Left lung (tissue), 10 donors: ENCODE data around the gene SHISA3. TPM values are rescaled to one million over a fixed set of nuclear protein-coding genes. Genes with fewer than 3 reads are reported as not detected.
A peak's percentile ranks its signal among the peaks of the same experiment; 100 is the strongest.
"Not testable (repeated sequence)": the region's sequence is repeated elsewhere in the genome, so short reads cannot be mapped to it uniquely, and the experiment has no call there.

Experiments used
- ATAC-seq: fragments of 200-7000 bp; cut with Tn5 transposase; one replicate; pipeline ENCODE4 v1.9.1; 2020; ENCODE audit warnings: moderate library complexity
- DNase-seq, 4 donors: peaks; one replicate each; pipeline ENCODE4 v3.0.0-alpha.2; 2013 to 2020
- H3K27ac ChIP-seq, 2 donors: fragments of 200-600 bp; sonication (generic) in 1 of 2; one replicate each; pipeline versions ENCODE4 v1.5.0 to v1.8.0; 2020 to 2021
- H3K27me3 ChIP-seq, 2 donors: fragments of 200-600 bp; sonication (generic) in 1 of 2; one replicate each; pipeline versions ENCODE4 v1.5.0 to v1.8.0; 2020 to 2021
- H3K36me3 ChIP-seq, 2 donors: fragments of 200-600 bp; sonication (generic) in 1 of 2; one replicate each; pipeline versions ENCODE4 v1.5.0 to v1.8.0; 2020 to 2021
- H3K4me1 ChIP-seq, 2 donors: fragments of 200-600 bp; one replicate each; pipeline ENCODE4 v1.8.0; 2021
- H3K4me3 ChIP-seq, 2 donors: fragments of 200-600 bp; sonication (generic) in 1 of 2; one replicate each; pipeline versions ENCODE4 v1.5.0 to v1.8.0; 2020 to 2021; ENCODE audit warnings: mild to moderate bottlenecking in 1 of 2
- H3K9me3 ChIP-seq, 2 donors: fragments of 200-600 bp; sonication (generic) in 1 of 2; one replicate each; pipeline versions ENCODE4 v1.5.0 to v1.8.0; 2020 to 2021
- intact Hi-C, 2 donors: fragments of 100-400 bp; cut with DNase I; formaldehyde crosslinking; loops; one replicate each; pipeline versions ENCODE4 v1.11.2 to v1.14.2; 2022
- polyA plus RNA-seq, 6 donors: library from polyadenylated mRNA; unstranded; fragments of 120-200 nt; gene quantifications; one replicate each; pipeline ENCODE4 v1.2.1, GENCODE V29; 2013; ENCODE audit not compliant: insufficient read length in 6 of 6
- total RNA-seq, 2 donors: library from RNA; stranded (reverse); fragmentation: NEBNext Ultra II Directional; extraction: Animal tissue kit (Norgen Biotek cat#: 25700); gene quantifications; one replicate each; pipeline ENCODE4 v1.2.1, GENCODE V29; 2021
- TF ChIP-seq, protein P1 (sequence below), 2 donors: fragments of 200-600 bp; sonication (generic) in 1 of 2; IDR thresholded peaks; one replicate each; pipeline versions ENCODE4 v1.5.0 to v1.8.0; 2021; ENCODE audit warnings: antibody characterized with exemption in 2 of 2
- donor health status: DM: no; HTN: yes; CAD: no.
- donor health status: DM: no; HTN: no; CAD: no.

SHISA3 gene
- total and polyA plus RNA-seq, 8 donors: 1.9 to 42.3 (median 32.5) TPM

DNA sequence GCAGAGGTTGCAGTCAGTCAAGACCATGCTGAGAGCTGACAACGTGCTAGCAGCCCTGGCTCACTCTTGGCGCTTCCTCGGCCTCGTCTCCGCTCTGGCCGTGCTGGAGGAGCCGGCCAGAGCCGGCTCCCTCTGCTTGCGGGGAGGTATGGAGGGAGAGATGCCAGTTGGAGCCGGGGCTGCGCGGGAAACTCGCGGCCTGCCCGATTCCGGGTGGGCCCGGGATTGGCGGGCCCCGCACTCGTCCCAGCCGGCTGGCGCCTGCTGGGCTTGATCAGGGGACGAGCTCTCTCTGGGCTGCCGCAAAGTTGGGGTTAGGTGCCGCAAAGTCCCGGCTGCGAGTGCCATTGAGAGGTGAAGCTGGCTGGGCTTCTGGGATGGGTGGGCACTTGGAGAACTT, 27.8 kb upstream of the SHISA3 start:
- Histone ChIP-seq H3K4me3 (no peak overlapping the region), H3K27me3 (no peaks in the 10 kb centered on the region), H3K27ac (no peak overlapping the region), H3K4me1 (no peaks in the 10 kb centered on the region), H3K9me3 (no peaks in the 10 kb centered on the region), H3K36me3 (no peaks in the 10 kb centered on the region)
- intact Hi-C loops: no loop called here
- DNase-seq: peak in 1 of 4 donors; percentile 62
- TF ChIP-seq, protein P1, sequence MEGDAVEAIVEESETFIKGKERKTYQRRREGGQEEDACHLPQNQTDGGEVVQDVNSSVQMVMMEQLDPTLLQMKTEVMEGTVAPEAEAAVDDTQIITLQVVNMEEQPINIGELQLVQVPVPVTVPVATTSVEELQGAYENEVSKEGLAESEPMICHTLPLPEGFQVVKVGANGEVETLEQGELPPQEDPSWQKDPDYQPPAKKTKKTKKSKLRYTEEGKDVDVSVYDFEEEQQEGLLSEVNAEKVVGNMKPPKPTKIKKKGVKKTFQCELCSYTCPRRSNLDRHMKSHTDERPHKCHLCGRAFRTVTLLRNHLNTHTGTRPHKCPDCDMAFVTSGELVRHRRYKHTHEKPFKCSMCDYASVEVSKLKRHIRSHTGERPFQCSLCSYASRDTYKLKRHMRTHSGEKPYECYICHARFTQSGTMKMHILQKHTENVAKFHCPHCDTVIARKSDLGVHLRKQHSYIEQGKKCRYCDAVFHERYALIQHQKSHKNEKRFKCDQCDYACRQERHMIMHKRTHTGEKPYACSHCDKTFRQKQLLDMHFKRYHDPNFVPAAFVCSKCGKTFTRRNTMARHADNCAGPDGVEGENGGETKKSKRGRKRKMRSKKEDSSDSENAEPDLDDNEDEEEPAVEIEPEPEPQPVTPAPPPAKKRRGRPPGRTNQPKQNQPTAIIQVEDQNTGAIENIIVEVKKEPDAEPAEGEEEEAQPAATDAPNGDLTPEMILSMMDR (IDR thresholded peaks at IDR 0.05): no peak
- no peak for ATAC-seq

DNA sequence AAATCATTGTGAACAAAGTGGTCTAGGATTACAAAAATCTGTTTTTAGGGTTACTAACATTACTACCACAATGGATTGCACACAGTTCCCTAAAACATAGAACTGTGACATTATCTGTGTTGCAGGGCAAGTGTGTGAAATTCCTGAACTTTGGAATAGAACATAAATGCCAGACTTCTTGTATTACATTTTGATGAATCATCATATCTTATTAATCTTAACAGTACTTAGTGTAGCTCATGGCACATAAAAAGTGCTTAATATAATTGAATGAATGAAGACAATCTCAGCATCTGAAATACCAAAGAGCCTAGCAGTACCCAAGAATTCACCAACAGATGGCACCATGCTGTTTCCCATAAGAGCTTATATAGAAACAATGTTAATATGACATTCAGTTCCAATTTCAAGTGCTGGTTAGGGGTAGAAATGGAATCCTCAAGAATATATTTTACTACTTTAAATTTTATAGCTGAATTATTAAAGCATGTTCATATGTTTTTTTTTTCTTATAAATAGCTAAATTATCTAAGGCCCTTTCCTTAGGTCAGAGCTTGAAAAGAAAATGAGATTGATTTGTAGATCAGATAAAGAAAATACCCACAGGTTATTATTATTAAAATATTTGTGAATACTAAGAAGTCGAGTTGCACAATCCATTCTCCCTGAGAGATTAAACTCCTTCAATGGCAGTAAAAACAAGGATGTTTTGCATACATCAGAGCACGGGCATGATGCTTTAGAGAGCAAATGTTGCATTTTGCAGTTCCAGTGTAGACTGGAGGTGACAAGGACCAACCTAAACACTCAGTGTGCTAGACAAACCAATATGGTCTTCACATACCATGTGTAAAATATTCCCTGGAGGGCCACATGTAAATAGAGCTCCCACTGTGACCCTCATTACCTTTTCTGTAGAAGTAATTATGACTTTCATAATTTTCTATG, 25.7 kb upstream of the SHISA3 start:
- H3K4me3 ChIP-seq: no peak overlapping the region
- TF ChIP-seq, protein P1 (IDR thresholded peaks at IDR 0.05): peak in 1 of 2 donors; percentile 30
- ATAC-seq (peak; percentile 76), DNase-seq (peak in 2 of 4 donors; percentile 54 to 69)
- H3K27ac ChIP-seq: no peak overlapping the region
- no peaks in the 10 kb centered on the region for H3K4me1 ChIP-seq
- H3K36me3 ChIP-seq: no peaks in the 10 kb centered on the region
- H3K27me3 ChIP-seq: no peaks in the 10 kb centered on the region
- H3K9me3 ChIP-seq: no peaks in the 10 kb centered on the region
- intact Hi-C loops: loop anchor here in 1 of 2 donors (5.0 kb wide), 1 partner anchor 151 kb away; no protein-coding TSS in a partner anchor

DNA sequence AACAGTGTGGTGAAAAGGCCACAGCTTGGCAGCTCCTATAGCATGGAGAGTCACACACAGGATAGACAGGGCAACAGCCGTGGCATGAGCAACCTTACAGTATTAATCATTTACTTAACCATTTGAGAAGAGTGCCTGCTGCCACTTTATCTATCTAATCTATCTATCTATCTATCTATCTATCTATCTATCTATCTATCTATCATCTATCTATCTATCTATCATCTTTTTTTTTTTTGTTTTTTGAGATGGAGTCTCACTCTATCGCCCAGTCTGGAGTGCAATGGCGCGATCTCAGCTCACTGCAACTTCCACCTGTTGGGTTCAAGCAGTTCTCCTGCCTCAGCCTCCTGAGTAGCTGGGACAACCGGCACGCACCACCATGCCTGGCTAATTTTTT, 25.0 kb upstream of the SHISA3 start:
- not testable (repeated sequence) for H3K4me3 ChIP-seq, H3K36me3 ChIP-seq, H3K4me1 ChIP-seq, H3K27ac ChIP-seq, ATAC-seq, DNase-seq, H3K9me3 ChIP-seq, H3K27me3 ChIP-seq
- intact Hi-C loops: loop anchor here in 1 of 2 donors (5.0 kb wide), 1 partner anchor 150 kb away; no protein-coding TSS in a partner anchor

DNA sequence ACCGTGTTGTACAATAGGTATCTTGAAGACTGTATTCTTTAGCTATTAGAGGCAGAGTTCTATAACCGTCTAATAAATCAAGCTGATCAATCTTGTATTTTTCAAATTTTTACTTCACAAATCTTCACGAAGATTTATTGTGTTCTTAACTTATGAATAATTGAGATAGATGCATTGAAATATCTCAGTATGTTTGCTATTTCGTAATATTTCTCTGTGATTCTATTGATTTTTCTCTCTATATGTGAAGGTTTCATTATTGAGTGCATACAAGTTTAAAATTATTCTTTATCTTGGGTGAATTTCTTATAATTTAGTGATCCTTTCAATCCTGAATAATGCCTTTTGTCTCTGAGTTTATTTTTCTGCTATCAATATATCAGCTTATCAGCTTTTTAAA, 19.8 kb upstream of the SHISA3 start:
- no peak overlapping the region for H3K27ac ChIP-seq
- H3K4me3 ChIP-seq: no peak overlapping the region
- intact Hi-C loops: no loop called here
- ATAC-seq (no peak), DNase-seq (no peak)
- TF ChIP-seq, protein P1 (IDR thresholded peaks at IDR 0.05): no peak
- H3K36me3 ChIP-seq: no peaks in the 10 kb centered on the region
- H3K9me3 ChIP-seq: no peaks in the 10 kb centered on the region
- no peaks in the 10 kb centered on the region for H3K27me3 ChIP-seq
- no peaks in the 10 kb centered on the region for H3K4me1 ChIP-seq

DNA sequence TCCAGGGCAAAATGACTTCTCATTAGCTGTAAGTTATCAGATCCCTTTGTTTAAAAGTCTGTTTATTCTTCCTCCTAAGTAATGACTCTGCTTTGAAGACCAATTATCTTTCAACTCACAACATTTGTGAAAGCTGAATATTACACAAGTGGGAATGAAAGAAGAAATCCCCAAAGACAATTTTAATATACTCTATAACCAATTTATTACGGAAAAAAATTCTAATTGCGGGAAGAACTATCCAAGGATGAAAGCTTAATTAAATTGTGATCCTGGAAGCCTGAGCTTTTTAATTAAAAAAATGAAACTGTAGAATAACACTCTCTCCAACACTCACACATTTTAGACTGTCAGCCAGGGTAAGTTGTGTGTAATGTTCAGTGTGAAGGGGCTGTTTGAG, 15.6 kb upstream of the SHISA3 start:
- intact Hi-C loops: no loop called here
- DNase-seq: no peak
- Histone ChIP-seq H3K4me1 (no peaks in the 10 kb centered on the region), H3K9me3 (no peaks in the 10 kb centered on the region), H3K36me3 (no peaks in the 10 kb centered on the region), H3K27ac (no peak overlapping the region), H3K27me3 (no peaks in the 10 kb centered on the region), H3K4me3 (no peak overlapping the region)
- TF ChIP-seq, protein P1 (IDR thresholded peaks at IDR 0.05): no peak
- no peak for ATAC-seq
